Erythroblast (primary cell): Measurements from ENCODE around the gene PARP16.
"Not testable (repeated sequence)": the region's sequence is repeated elsewhere in the genome, so short reads cannot be mapped to it uniquely, and the experiment has no call there.

ENCODE experiments used
- DNase-seq, 2 experiments: peaks; one replicate each; lab custom pipeline; 2025; lab: John Stamatoyannopoulos, UW
- GATA1 ChIP-seq: IDR thresholded peaks from 2 replicates; pipeline ENCODE4 v1.6.1; 2011; ENCODE audit warnings: low read depth, mild to moderate bottlenecking, control low read depth, low read length, moderate library complexity
- POLR2A ChIP-seq: IDR thresholded peaks from 2 replicates; pipeline ENCODE4 v1.6.1; 2011; ENCODE audit warnings: mild to moderate bottlenecking, low read length

Gene PARP16

DNA sequence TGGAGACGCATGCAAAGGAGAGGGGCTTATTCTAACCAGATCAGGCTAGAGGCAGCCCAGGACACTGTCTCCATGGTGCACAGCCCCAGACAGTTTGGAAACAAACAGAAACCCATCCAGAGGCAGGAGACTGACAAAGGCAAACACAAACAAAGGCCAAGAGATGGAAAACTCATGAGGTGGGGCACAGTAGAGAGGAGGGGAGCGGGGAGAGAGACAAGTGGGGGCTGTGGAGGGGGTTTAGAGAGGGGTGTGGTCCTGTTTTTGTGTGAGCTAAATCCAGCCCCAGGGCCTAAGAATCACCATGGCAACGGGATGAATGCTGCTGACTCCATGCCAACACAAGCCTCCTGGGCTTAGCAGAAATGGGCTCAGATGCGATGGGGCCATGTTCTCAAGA, 32.3 kb downstream of the PARP16 start:
- TF ChIP-seq GATA1 (no peak), POLR2A (no peak)
- DNase-seq, result no peak

DNA sequence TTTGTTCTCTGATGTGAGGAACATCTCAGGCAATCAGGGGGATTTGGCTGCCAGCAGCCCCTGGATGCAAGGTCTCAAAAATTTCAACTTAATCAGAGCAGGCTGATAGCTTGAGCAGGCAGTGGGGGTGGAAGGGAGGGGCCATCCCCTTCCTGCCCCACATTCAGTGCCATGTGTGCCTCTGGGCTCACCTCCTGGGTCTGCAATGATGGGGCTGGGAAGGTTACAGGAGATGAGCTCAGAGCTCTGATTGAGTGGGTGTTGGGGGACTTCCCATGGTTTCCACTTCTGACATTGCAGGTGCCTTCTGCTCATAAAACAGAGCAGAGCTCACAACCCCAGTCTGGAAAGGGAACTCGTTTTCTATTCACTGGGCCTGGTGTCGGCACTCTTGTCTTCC, 37.0 kb downstream of the PARP16 start:
- TF ChIP-seq GATA1 (no peak), POLR2A (no peak)
- DNase-seq, result no peak

DNA sequence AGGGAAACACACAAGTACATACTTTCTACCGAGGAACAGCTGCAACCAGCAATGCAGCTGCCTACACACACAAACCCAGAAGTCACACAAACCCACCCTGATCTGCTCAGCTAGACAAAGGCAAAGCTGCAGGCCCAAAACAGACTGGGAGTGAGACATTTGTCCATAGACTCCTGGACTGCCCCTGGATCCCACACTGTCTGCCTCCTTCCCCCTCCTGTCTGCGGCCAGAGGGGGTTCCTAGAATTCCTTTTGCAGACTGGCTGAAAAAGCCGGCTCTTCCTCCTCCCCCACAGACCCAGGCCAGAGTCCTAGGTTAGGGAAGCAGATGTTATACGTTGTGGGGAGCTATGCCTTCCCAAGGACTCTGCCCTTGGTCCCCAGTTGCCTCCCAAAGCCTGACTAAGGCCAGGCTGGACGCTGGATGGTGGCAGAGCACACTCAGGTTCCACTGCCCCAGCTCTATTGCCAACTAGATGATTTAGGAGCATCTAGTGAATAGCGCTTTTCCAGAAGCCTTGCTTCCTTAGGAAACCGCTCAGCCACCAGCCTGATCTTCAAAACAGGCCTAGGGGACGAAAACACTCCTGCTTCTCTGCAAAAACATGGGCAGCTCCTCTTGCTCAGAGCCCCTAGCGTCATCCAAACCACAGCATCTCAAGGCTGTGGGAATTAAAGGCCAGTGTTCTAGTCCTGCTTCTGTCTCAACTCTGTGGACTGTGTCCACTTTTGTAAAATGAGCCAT, 38.0 kb downstream of the PARP16 start:
- no peak for DNase-seq
- TF ChIP-seq GATA1 (no peak), POLR2A (no peak)

DNA sequence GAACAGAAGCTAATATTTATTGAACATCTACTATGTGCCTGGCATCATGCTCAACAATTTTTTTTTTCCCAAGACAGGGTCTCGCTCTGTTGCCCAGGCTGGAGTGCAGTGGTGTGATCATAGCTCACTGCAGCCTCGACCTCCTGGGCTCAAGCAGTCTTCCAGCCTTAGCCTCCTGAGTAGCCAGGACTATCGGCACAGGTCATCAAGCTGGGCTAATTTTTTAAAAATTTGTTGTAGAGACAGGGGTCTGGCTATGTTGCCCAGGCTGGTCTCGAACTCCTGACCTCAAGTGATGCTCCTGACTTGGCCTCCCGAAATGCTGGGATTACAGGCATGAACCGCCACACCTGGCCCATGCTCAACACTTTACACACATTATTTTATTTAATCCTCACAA, 39.7 kb downstream of the PARP16 start:
- DNase-seq, result no peak
- TF ChIP-seq GATA1, result no peak
- TF ChIP-seq POLR2A, result no peak

DNA sequence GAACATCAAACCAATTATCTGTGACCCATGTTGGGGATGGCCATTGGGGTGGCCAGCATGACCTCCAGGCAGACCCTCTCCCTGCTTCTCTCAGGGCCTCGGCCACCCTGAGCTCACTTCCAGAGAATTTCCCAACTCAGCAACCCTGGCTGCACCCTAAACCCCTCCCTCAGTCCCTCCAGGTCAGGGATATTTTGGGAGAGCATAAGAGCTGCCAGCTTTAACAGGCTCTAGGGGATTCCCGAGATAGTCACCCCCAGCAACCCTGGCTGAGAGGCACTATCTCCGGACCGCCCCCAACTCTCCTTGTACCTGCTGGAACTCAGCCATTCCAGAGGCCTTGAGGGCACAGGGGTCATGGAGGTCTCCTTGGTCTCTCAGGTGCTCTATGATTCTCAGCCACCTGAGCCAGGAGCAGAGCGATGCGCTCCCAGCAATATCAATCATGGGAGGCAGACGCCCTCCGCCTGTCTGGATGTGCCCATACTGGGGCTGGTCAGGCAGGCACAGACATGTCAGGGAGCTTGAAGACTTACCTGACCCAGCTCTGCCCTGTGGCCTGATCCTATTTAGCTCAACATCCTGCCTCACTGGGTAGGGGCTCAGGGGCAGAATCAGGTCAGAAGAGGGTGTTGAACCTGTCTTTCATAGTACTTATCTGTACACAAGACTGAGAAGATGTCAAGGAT, 40.5 kb downstream of the PARP16 start:
- TF ChIP-seq POLR2A (no peak), GATA1 (no peak)
- DNase-seq, result no peak

DNA sequence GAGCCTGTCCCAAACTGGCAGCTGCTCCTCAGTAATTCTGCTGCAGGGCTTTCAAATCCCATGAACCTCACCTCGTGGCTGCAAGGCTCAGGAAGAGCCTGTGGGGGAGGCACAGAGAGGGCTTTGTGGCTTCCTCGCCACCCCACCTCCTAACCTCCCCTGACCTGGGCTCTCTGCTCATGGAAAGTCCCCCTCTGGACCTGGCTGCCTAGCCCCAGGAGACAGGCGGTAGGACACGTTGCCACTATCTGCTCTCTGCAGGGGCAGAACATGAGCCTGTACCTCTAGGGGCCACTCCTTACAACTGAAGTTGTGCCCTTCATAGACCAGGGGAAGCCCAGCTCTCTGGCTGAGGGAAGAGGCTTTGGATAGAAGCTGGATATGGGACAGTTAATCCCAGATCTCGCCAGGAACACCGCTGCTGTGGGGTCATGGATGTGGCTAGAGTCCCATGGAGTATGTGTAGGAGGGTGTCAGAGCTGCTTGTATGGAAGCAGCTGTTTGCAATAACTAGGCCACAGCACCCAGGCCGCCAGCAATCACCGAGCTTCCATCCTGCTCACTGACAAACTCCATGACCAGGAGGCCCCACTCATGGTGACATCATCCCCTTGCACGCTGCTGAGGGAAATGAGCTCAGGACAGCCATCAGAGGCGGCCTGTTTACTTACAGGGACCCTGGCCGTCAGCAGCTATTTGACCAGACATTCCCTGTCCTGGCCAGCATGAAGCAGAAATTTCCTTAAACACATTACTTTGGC, 41.4 kb downstream of the PARP16 start:
- TF ChIP-seq POLR2A, result no peak
- TF ChIP-seq GATA1, result no peak

DNA sequence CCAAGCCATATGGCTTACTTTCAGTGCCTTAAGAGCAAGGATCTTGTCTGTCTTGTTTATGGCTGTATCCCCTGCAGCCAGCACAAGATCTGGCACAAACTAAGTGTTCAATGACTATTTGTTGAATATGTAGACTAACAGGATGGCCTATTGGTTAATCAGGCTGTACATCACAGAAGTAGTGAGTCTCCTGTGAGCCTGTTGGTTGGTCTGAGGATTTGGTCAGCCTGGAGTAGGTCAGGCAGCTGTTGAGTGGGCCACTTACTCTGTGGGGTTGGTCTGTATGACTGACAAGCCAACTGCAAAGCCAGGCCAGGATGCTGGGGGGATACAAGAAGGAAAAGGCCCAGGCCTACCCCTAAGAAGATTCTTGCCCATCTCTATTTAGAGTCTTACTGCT, 42.0 kb downstream of the PARP16 start:
- TF ChIP-seq GATA1 (no peak), POLR2A (no peak)

More for the DNA sequence above, 41.4 kb downstream of the PARP16 start:
- peak in 1 of 2 experiments; percentile 7 for DNase-seq

DNA sequence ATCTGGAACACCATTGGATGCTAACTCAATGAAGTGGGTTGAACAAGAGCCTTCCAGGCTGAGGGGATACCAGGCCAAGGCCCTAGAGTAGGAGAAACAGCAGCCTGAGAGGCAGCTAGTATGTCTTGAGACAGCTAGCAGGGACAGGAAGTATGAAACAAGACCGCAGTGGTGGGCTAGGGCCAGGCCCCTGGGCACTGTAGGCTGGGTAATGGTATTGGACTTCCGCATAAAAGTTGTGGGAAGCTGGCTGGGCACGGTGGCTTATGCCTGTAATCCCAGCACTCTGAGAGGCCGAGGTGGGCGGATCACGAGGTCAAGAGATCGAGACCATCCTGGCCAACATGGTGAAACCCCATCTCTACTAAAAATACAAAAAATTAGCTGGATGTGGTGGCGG, 50.2 kb downstream of the PARP16 start:
- not testable (repeated sequence) for DNase-seq

More for the DNA sequence above, 42.0 kb downstream of the PARP16 start:
- no peak for DNase-seq

DNA sequence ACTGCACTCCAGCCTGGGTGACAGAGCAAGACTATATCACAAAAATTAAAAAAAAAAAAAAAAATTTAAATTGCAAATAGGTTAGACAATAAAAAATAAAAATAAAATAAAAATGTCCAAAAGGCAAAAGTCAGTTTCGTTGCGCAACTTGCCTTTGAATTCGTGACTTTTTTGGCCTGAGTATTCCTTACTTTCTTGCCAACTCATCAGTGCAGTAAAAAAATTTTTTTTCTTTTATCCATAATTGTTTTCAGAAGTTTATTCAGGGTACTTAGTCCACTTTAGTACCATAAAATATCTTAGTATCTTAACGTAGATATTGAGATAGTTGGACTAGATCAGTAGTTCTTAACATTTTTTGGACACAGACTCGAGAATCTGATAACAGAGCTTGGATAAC, 53.0 kb downstream of the PARP16 start:
- no peak for DNase-seq
- TF ChIP-seq POLR2A (no peak), GATA1 (no peak)

DNA sequence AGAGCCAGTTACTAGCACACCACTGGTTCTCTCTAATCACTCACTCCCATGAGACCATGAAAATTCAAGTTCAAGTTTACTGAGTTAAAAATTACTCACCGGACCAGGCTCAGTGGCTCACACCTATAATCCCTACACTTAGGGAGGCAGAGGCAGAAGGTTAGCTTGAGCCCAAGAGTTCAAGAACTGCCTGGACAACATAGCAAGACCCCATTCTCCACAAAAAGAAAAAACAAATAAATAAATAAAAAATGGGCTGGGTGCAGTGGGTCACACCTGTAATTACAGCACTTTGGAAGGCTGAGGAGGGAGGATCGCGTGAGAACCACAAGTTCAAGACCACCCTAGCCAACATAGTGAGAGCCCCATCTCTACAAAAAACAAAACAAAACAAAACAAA, 54.2 kb downstream of the PARP16 start:
- DNase-seq, result no peak
- TF ChIP-seq POLR2A (no peak), GATA1 (no peak)

DNA sequence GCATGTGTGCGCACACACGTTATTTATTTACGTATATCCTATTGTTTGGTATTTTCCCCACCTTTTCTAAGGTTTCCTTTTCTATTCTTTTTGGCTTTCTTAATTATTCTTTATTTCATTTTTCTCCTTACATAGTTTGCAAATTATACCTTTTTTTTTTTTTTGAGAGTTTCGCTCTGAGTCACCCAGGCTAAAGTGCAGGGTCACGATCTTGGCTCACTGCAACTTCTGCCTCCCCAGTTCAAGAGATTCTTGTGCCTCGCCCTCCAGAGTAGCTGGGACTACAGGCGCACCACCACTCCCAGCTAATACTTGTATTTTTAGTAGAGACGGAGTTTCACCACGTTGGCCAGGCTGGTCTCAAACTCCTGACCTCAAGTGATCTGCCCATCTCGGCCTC, 55.4 kb downstream of the PARP16 start:
- DNase-seq, result peak in 1 of 2 experiments; percentile 36
- TF ChIP-seq GATA1 (no peak), POLR2A (no peak)

DNA sequence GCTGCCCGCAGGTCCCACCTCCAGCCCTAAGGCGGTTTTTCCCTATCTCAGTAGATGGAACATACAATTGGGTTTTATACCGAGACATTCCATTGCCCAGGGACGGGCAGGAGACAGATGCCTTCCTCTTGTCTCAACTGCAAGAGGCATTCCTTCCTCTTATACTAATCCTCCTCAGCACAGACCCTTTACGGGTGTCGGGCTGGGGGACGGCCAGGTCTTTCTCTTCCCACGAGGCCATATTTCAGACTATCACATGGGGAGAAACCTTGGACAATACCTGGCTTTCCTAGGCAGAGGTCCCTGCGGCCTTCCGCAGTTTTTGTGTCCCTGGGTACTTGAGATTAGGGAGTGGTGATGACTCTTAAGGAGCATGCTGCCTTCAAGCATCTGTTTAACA, 59.8 kb downstream of the PARP16 start:
- DNase-seq, result not testable (repeated sequence)

DNA sequence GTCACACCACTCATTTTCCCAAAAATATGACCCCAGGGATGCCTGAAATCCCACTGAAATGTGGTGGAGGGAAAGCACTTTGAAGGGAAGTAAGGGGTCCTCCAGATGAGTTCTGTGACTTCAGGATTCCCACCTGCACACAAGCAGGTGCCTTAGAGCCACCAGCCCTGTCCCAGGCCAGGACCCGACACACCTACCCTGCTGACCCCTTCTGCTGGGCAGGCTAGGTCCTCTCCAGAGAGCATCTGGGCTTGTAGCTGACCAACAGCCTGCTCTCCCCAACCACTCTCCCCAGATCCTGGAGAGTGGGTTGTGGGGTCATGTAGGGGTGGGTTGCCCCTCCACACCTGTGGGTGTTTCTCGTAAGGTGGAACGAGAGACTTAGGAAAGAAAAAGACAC, 60.5 kb downstream of the PARP16 start:
- TF ChIP-seq GATA1 (no peak), POLR2A (no peak)
- no peak for DNase-seq

DNA sequence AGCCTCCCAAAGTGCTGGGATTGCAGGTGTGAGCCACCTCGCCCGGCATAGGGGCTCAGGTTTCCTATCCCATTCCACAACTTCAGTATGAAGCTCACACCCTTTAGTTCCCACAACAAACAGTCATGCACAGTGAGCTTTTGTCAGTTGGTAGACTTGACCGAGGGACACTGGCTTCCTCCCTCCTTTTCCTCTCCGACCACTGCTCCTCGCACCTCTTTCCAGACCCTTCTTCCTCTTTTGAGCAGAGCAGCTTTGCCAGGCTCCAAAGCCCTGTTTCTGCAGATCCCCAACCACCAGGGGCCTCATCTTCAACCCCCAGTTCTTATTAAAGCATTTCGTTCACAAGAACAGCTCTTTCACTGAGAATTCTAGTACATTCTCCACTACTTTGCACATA, 62.7 kb downstream of the PARP16 start:
- no peak for DNase-seq
- no peak for TF ChIP-seq POLR2A

DNA sequence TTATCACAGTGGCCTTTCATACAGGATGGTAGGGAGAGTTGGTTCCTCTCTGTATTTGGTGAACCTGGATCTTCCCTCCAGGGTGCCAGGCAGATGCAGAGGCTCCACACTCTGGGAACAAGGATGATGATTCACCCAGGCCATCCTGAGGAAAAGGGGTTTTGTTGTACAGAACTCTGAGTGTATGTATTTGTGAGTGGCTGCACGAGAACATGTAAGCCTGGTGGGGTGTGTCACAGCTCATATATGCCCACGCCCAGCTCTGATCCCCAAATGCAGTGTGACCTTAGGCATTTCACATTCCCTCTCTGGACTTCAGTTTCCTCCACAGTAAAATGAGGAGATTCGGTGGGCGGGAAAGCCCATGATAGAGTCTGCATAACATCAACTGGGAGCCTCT, 63.8 kb downstream of the PARP16 start:
- no peak for TF ChIP-seq POLR2A
- no peak for TF ChIP-seq GATA1
- no peak for DNase-seq
